GM19324 (cell line): ENCODE results near the gene RSPRY1.
"Not testable (repeated sequence)": the region's sequence is repeated elsewhere in the genome, so short reads cannot be mapped to it uniquely, and the experiment has no call there.

ENCODE experiments used
- ATAC-seq: cut with Tn5 transposase; IDR thresholded peaks from one replicate; pipeline ENCODE4 v1.9.1; 2021; ENCODE audit warnings: mild to moderate bottlenecking, moderate library complexity; ENCODE audit not compliant: unreplicated experiment, low FRiP score

The RSPRY1 gene

DNA sequence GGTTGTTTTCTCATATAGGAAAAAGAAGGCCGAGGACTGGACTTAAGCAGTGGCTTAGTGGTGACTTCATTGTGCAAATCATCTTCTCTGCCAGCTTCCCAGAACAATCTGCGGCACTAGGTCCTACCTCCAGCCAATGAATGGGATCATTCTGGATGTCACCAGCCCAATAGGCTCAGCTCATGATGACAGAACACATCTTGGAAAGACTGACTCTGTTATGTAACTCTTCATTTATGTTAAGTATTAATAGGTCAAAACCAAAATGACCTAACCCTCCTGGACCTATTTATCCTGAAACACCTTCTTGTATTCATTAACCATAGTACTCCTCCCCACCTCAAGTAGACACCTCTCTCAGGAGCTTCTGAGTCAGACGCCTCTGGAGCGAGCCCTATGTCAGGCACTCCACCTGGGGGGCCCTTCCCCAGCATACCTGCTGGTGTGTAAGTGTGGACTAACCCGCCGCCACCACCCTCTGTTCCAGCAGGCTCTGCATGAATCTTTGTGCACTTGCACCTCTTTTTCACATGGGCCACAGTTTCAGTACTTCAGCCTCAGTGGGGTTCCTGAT is 66.1 kb downstream of the RSPRY1 start:
- no peak for ATAC-seq

DNA sequence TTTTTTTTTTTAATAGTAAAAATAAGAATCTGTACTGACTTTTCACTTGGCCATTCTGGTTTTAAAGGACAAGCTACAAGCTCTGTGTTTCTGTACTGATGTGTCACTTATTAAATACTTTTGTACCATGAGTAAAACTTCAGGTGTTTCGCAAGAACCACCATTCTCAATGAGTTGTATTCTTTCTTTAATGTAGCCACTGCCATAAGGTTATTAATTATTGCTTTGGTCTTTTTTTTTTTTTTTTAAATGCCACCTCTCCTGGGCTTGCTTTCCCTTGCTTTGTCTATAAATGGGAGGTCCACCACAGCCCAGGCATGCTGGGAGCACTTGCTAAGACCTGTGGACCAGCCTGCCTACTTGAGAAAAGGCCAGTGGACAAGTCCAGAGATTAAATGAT is 67.3 kb downstream of the RSPRY1 start:
- ATAC-seq = no peak

- ATAC-seq = no peak
Observed at GRCh38 chr16:57255686-57256415, 69.7 kb downstream of the RSPRY1 start.

- no peak for ATAC-seq
Observed at GRCh38 chr16:57256601-57257395, 70.7 kb downstream of the RSPRY1 start.

GRCh38 chr16:57257455-57258070 is 71.4 kb downstream of the RSPRY1 start:
- no peak for ATAC-seq

DNA sequence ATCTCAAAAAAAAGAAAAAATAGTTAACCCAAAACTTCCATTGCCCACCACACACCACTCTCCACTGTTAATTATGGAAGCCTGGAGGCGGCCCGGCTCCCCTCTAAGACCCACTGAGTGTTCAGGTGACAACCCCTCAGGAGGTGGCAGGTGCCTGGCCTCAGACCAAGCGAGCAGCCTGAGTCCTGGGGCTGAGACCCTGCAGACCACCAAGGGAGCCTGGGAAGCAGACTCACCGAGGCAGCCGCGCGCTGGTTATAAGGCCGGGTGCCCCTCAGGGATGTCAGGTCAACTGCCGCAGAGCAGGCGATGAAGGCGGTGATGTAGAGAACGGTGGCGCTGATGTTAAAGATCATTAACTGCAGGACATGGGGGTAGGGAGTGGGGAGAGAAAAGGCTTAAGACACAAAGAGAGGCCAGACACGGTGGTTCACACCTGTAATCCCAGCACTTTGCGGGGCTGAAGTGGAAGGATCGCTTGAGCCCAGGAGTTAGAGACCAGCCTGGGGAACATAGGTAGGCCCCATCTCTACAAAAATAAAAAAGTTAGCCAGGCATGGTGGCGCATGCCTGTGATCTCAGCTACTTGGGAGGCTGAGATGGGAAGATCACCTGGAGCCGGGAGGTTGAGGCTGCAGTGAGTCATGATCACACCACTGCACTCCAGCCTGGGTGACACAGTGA is 72.2 kb downstream of the RSPRY1 start:
- no peak for ATAC-seq

DNA sequence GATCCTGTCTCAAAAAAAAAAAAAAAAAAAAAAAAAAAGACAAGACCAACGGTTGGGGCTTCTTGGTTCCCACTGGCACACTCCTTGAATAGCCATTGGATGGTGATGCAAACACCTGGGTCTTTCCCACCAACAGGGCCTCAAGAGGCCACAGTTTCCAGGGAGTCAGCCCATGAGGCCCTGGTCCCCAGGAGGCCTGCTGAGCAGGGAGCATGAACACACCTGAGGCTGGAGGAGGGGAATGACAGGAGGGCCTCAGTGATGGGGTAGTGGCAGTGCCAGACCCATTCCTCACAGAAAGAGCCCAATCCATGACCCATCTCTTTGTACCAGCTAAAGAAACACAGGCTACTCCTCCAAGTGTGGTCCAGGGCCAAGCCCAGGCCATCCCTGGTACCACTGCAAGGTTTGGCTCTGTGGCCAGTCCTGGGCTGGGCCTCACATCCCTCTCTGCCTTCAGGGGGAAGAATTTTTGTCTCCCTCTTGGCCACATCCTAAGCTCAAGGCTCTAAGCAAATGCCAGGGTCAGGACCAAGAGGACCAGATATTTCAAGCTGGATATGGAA is 72.9 kb downstream of the RSPRY1 start:
- no peak for ATAC-seq

- ATAC-seq = no peak
Observed at GRCh38 chr16:57260294-57260929, 74.3 kb downstream of the RSPRY1 start.

- no peak for ATAC-seq
Observed at GRCh38 chr16:57261806-57262205, 75.7 kb downstream of the RSPRY1 start.

DNA sequence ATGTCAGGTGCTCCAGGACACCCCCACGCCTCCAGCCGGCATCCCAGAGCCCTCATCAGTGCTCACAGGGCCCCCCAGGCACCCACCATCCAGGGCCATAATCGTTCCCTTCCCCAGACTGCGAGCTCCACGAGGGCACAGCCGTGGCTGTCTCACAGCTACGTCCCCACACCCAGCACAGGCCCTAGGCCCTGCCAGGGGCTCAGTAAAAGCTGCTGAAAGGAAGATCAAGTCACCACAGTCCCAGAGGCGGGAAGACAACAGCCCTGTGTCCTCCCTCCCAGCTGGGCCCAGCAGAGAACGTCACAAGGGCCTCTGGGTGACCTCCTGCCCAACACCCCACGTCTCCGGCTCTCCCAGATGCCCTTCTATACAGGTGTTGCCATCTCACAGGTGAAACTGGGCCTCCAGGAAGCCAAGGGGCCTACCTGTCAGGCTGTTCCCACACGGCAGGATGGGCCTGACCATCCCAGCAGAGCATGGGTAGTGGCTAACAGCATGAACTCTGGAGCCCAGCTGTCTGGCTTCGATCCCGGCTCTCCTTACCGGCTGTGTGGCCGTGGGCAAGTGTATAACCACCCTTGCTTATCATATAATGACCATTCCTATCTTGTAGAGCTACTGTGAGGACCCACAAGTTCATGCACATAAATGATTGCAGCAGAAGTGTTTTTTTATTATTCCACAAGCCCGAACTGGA is 76.9 kb downstream of the RSPRY1 start:
- ATAC-seq = no peak

DNA sequence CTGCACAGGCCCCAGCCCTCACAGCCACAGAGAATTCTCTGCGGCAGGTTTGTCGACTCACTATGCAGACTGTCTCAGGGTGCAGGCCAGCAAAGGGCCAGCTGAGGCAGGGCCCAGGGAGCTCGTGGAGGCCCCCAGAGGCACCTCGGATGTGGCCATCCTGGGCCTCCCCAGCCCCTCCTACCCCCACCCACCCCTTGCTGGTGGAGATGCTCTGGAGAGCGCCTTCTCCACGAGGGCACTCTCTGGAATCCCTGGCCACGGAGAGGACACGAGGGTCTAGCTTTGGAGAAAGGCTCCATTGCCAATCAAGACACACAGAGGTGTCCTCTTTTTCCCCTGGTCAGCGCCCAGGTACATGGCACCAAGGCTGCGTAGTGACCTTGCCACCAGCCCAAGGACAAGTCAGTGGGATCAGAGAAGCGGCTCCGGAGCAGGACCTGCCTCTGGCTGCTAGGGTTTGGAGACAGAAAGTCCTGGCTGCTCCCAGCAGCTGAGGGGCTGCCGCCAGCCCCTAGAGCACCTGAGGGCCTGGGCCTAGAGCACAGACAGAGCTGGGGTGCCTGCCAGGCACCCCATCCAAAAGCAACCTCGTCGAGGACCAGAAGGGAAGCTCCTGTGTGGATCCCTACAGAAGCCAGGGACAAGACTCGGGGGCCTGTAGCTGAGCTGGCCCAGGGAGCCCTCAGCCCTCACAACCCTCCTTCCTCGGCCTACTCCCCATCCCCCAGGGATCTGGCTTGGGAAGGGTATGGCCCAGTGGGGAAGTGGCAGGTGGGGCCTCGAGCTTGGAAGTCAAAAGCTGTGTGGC is 77.6 kb downstream of the RSPRY1 start:
- ATAC-seq = no peak

GRCh38 chr16:57264381-57264780 is 78.3 kb downstream of the RSPRY1 start:
- no peak for ATAC-seq

GRCh38 chr16:57264950-57265371 is 78.8 kb downstream of the RSPRY1 start:
- ATAC-seq = no peak

- ATAC-seq = no peak
Observed at GRCh38 chr16:57265850-57266530, 79.9 kb downstream of the RSPRY1 start.

DNA sequence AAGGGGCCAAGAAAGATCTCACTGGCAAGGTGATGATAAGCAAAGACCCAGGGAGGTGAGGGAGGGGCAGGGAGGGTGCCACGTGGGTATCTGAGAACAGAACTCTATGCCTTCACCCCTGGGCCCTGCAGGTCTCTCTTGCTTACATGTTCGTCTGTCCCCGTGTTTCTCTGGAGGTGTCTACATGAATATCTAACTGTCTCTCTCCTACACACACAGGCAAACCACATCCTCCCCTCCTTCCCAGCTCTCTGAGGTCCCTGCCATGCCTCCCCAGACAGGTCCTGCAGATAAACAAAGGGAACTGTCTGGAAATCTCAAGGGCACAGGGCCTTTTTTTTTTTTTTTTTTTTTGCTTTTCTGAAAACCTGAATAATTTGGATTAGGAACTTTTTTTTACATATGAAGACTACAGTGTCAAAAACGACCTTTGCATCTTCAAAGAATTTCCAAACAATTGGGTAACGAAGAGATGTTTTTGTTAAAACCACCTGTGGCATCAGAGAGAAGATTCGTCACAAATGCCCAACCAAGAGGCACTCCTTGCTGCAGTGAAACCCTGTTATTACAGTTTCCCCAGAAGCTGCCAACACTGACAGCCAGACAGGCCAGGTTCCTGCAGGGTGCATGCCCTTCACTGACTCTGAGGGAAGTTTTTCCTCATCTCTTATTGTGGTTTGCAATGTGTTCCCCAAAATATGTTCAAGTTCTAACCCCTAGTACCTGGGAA is 80.6 kb downstream of the RSPRY1 start:
- ATAC-seq = no peak

- ATAC-seq = not testable (repeated sequence)
Observed at GRCh38 chr16:57267343-57267742, 81.2 kb downstream of the RSPRY1 start.
